HEK293 (cell line): Measurements from ENCODE around the gene SLC19A1.

Source experiments
- GLI2 ChIP-seq: fragments of 450-650 bp; formaldehyde crosslinking; IDR thresholded peaks from 2 replicates; pipeline ENCODE4; 2017; ENCODE audit warnings: missing biosample characterization, missing genetic modification characterization, low read depth, borderline replicate concordance
- GLIS1 ChIP-seq: fragments of 450-650 bp; formaldehyde crosslinking; IDR thresholded peaks from 2 replicates; pipeline ENCODE4 v1.5.1; 2016; ENCODE audit warnings: missing biosample characterization, missing genetic modification characterization
- KLF9 ChIP-seq: fragments of 450-650 bp; formaldehyde crosslinking; IDR thresholded peaks from 2 replicates; pipeline ENCODE4 v1.5.1; 2016; ENCODE audit warnings: missing biosample characterization, missing genetic modification characterization, low read depth
- PRDM1 ChIP-seq: fragments of 450-650 bp; formaldehyde crosslinking; IDR thresholded peaks from 2 replicates; pipeline ENCODE4; 2016; ENCODE audit warnings: missing biosample characterization, missing genetic modification characterization
- REPIN1 ChIP-seq: fragments of 450-650 bp; formaldehyde crosslinking; IDR thresholded peaks from 2 replicates; pipeline ENCODE4 v1.5.1; 2017; ENCODE audit warnings: missing biosample characterization, missing genetic modification characterization, low read depth
- TCF7L2 ChIP-seq: IDR thresholded peaks from 2 replicates; pipeline ENCODE4 v1.6.1; 2011; ENCODE audit warnings: low read depth, mild to moderate bottlenecking, inconsistent platforms, low read length, moderate library complexity, borderline replicate concordance
- ZBTB48 ChIP-seq: fragments of 450-650 bp; formaldehyde crosslinking; IDR thresholded peaks from 2 replicates; pipeline ENCODE4 v1.5.1; 2016; ENCODE audit warnings: missing biosample characterization, missing genetic modification characterization
- ZBTB7A ChIP-seq: fragments of 450-650 bp; formaldehyde crosslinking; IDR thresholded peaks from 2 replicates; pipeline ENCODE4 v1.5.1; 2016; ENCODE audit warnings: low read depth, missing biosample characterization, missing genetic modification characterization
- ZFP37 ChIP-seq: fragments of 450-650 bp; formaldehyde crosslinking; IDR thresholded peaks from 2 replicates; pipeline ENCODE4 v1.5.1; 2016; ENCODE audit warnings: missing biosample characterization, missing genetic modification characterization
- ZNF132 ChIP-seq: fragments of 450-650 bp; formaldehyde crosslinking; IDR thresholded peaks from 2 replicates; pipeline ENCODE4 v1.5.1; 2017; ENCODE audit warnings: missing biosample characterization, missing genetic modification characterization, borderline replicate concordance
- ZNF146 ChIP-seq: fragments of 450-650 bp; formaldehyde crosslinking; IDR thresholded peaks from 2 replicates; pipeline ENCODE4 v1.5.1; 2016; ENCODE audit warnings: missing biosample characterization, missing genetic modification characterization
- ZNF16 ChIP-seq: fragments of 450-650 bp; formaldehyde crosslinking; IDR thresholded peaks from 2 replicates; pipeline ENCODE4 v1.5.1; 2016; ENCODE audit warnings: low read depth, missing biosample characterization, missing genetic modification characterization
- ZNF174 ChIP-seq: fragments of 450-650 bp; formaldehyde crosslinking; IDR thresholded peaks from 2 replicates; pipeline ENCODE4 v1.5.0; 2017; ENCODE audit warnings: missing biosample characterization, mild to moderate bottlenecking, missing genetic modification characterization
- ZNF202 ChIP-seq: fragments of 450-650 bp; formaldehyde crosslinking; IDR thresholded peaks from 2 replicates; pipeline ENCODE4 v1.5.1; 2016; ENCODE audit warnings: missing biosample characterization, missing genetic modification characterization, borderline replicate concordance
- ZNF266 ChIP-seq: fragments of 450-650 bp; formaldehyde crosslinking; IDR thresholded peaks from 2 replicates; pipeline ENCODE4 v1.5.1; 2016; ENCODE audit warnings: missing biosample characterization, missing genetic modification characterization, low read depth
- ZNF354C ChIP-seq: fragments of 450-650 bp; formaldehyde crosslinking; IDR thresholded peaks from 2 replicates; pipeline ENCODE4 v1.5.1; 2016; ENCODE audit warnings: missing biosample characterization, missing genetic modification characterization, low read depth, borderline replicate concordance
- ZNF433 ChIP-seq: fragments of 450-650 bp; formaldehyde crosslinking; IDR thresholded peaks from 2 replicates; pipeline ENCODE4 v1.5.1; 2016; ENCODE audit warnings: missing biosample characterization, missing genetic modification characterization, low read depth
- ZNF510 ChIP-seq: fragments of 450-650 bp; formaldehyde crosslinking; IDR thresholded peaks from 2 replicates; pipeline ENCODE4 v1.5.1; 2018; ENCODE audit warnings: mild to moderate bottlenecking, missing genetic modification characterization, missing biosample characterization; ENCODE audit not compliant: insufficient replicate concordance
- ZNF544 ChIP-seq: fragments of 450-650 bp; formaldehyde crosslinking; IDR thresholded peaks from 2 replicates; pipeline ENCODE4 v1.5.0; 2017; ENCODE audit warnings: missing biosample characterization, missing genetic modification characterization
- ZNF660 ChIP-seq: fragments of 450-650 bp; IDR thresholded peaks from 2 replicates; pipeline ENCODE4 v1.5.1; 2018; ENCODE audit warnings: missing biosample characterization, mild to moderate bottlenecking, missing genetic modification characterization
- ZNF830 ChIP-seq: fragments of 450-650 bp; IDR thresholded peaks from 2 replicates; pipeline ENCODE4 v1.5.0; 2018; ENCODE audit warnings: missing biosample characterization, missing genetic modification characterization, low read depth, mild to moderate bottlenecking, moderate library complexity
- TF ChIP-seq, protein P1 (sequence below): fragments of 450-650 bp; formaldehyde crosslinking; IDR thresholded peaks from 2 replicates; pipeline ENCODE4 v1.5.1; 2016; ENCODE audit warnings: missing biosample characterization, missing genetic modification characterization
- TF ChIP-seq, protein P2 (sequence below): fragments of 450-650 bp; formaldehyde crosslinking; IDR thresholded peaks from 2 replicates; pipeline ENCODE4 v1.5.1; 2016; ENCODE audit warnings: missing biosample characterization, missing genetic modification characterization
- TF ChIP-seq, protein P3 (sequence below): fragments of 450-650 bp; formaldehyde crosslinking; IDR thresholded peaks from 2 replicates; pipeline ENCODE4 v1.5.1; 2016; ENCODE audit warnings: missing biosample characterization, missing genetic modification characterization
- TF ChIP-seq, protein P4 (sequence below): fragments of 450-650 bp; formaldehyde crosslinking; IDR thresholded peaks from 2 replicates; pipeline ENCODE4 v1.5.1; 2016; ENCODE audit warnings: missing biosample characterization, missing genetic modification characterization
- TF ChIP-seq, protein P5 (sequence below): fragments of 450-650 bp; formaldehyde crosslinking; IDR thresholded peaks from 2 replicates; pipeline ENCODE4 v1.5.1; 2016; ENCODE audit warnings: missing biosample characterization, missing genetic modification characterization
- TF ChIP-seq, protein P6 (sequence below): fragments of 450-650 bp; formaldehyde crosslinking; IDR thresholded peaks from 2 replicates; pipeline ENCODE4 v1.5.1; 2016; ENCODE audit warnings: missing biosample characterization, missing genetic modification characterization, low read depth

SLC19A1 gene

DNA sequence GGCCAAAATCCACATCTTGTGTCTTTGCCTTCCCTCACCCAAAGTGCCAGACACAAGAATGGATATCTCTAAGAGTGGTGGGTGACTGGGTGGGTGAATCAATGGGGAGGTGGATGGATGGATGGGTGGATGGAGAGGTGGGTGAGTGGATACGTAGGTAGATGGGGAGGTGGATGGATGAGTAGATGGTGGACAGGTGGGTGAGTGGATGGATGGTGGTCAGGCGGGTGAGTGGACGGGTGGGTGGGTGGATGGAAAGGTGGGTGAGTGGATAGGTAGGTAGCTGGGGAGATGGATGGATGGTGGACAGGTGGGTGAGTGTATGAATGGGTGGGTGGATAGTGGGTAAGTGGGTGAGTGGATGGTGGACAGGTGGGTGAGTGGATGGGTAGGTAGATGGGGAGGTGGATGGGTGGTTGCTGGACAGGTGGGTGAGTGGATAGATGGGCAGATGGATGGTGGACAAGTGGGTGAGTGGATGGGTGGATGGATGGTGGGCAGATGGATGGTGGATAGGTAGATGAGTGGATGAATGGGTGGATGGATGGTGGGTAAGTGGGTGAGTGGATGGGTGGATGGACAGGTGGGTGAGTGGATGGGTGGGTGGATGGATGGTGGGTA lies 34.2 kb downstream of the SLC19A1 start (continued):
- TF ChIP-seq, protein P1, sequence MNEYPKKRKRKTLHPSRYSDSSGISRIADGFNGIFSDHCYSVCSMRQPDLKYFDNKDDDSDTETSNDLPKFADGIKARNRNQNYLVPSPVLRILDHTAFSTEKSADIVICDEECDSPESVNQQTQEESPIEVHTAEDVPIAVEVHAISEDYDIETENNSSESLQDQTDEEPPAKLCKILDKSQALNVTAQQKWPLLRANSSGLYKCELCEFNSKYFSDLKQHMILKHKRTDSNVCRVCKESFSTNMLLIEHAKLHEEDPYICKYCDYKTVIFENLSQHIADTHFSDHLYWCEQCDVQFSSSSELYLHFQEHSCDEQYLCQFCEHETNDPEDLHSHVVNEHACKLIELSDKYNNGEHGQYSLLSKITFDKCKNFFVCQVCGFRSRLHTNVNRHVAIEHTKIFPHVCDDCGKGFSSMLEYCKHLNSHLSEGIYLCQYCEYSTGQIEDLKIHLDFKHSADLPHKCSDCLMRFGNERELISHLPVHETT, result no peak; the same call in 1 of the 2 replicates
- TF ChIP-seq ZNF146 (tag by site-specific recombination), result peak; percentile 82
- no peak for TF ChIP-seq TCF7L2
- no peak for TF ChIP-seq ZFP37 (tag by site-specific recombination)
- no peak for TF ChIP-seq ZNF16 (tag by site-specific recombination)
- TF ChIP-seq ZNF202 (tag by site-specific recombination), result no peak
- no peak for TF ChIP-seq REPIN1 (tag by site-specific recombination)
- no peak for TF ChIP-seq ZNF660 (tag by site-specific recombination)
- TF ChIP-seq KLF9, result no peak
- no peak for TF ChIP-seq ZNF510
- TF ChIP-seq, protein P2, sequence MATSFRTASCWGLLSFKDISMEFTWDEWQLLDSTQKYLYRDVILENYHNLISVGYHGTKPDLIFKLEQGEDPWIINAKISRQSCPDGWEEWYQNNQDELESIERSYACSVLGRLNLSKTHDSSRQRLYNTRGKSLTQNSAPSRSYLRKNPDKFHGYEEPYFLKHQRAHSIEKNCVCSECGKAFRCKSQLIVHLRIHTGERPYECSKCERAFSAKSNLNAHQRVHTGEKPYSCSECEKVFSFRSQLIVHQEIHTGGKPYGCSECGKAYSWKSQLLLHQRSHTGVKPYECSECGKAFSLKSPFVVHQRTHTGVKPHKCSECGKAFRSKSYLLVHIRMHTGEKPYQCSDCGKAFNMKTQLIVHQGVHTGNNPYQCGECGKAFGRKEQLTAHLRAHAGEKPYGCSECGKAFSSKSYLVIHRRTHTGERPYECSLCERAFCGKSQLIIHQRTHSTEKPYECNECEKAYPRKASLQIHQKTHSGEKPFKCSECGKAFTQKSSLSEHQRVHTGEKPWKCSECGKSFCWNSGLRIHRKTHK (tag by site-specific recombination), result no peak
- no peak for TF ChIP-seq GLIS1
- peak; percentile 82; the same call in 1 of the 2 replicates for TF ChIP-seq ZBTB7A (tag by site-specific recombination)
- TF ChIP-seq, protein P3, sequence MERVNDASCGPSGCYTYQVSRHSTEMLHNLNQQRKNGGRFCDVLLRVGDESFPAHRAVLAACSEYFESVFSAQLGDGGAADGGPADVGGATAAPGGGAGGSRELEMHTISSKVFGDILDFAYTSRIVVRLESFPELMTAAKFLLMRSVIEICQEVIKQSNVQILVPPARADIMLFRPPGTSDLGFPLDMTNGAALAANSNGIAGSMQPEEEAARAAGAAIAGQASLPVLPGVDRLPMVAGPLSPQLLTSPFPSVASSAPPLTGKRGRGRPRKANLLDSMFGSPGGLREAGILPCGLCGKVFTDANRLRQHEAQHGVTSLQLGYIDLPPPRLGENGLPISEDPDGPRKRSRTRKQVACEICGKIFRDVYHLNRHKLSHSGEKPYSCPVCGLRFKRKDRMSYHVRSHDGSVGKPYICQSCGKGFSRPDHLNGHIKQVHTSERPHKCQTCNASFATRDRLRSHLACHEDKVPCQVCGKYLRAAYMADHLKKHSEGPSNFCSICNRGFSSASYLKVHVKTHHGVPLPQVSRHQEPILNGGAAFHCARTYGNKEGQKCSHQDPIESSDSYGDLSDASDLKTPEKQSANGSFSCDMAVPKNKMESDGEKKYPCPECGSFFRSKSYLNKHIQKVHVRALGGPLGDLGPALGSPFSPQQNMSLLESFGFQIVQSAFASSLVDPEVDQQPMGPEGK, result peak; percentile 41; the same call in 1 of the 2 replicates
- no peak for TF ChIP-seq ZNF544 (tag by site-specific recombination)
- TF ChIP-seq, protein P4, sequence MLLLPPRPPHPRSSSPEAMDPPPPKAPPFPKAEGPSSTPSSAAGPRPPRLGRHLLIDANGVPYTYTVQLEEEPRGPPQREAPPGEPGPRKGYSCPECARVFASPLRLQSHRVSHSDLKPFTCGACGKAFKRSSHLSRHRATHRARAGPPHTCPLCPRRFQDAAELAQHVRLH (tag by site-specific recombination), result no peak
- no peak for TF ChIP-seq ZNF174 (tag by site-specific recombination)
- TF ChIP-seq ZNF354C (tag by site-specific recombination), result 0 out of 2 replicates have a peak, but pooled peaks have one; percentile 44
- no peak for TF ChIP-seq ZBTB48 (tag by site-specific recombination)
- TF ChIP-seq, protein P5, sequence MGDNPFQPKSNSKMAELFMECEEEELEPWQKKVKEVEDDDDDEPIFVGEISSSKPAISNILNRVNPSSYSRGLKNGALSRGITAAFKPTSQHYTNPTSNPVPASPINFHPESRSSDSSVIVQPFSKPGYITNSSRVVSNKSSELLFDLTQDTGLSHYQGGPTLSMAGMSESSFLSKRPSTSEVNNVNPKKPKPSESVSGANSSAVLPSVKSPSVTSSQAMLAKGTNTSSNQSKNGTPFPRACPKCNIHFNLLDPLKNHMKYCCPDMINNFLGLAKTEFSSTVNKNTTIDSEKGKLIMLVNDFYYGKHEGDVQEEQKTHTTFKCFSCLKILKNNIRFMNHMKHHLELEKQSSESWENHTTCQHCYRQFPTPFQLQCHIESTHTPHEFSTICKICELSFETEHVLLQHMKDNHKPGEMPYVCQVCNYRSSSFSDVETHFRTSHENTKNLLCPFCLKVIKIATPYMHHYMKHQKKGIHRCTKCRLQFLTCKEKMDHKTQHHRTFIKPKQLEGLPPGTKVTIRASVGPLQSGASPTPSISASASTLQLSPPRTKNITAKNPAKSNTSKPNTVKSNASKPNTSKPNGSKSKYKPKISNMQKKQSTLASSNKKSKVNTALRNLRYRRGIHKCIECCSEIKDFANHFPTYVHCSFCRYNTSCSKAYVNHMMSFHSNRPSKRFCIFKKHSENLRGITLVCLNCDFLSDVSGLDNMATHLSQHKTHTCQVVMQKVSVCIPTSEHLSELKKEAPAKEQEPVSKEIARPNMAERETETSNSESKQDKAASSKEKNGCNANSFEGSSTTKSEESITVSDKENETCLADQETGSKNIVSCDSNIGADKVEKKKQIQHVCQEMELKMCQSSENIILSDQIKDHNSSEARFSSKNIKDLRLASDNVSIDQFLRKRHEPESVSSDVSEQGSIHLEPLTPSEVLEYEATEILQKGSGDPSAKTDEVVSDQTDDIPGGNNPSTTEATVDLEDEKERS (tag by site-specific recombination), result no peak
- TF ChIP-seq, protein P6, sequence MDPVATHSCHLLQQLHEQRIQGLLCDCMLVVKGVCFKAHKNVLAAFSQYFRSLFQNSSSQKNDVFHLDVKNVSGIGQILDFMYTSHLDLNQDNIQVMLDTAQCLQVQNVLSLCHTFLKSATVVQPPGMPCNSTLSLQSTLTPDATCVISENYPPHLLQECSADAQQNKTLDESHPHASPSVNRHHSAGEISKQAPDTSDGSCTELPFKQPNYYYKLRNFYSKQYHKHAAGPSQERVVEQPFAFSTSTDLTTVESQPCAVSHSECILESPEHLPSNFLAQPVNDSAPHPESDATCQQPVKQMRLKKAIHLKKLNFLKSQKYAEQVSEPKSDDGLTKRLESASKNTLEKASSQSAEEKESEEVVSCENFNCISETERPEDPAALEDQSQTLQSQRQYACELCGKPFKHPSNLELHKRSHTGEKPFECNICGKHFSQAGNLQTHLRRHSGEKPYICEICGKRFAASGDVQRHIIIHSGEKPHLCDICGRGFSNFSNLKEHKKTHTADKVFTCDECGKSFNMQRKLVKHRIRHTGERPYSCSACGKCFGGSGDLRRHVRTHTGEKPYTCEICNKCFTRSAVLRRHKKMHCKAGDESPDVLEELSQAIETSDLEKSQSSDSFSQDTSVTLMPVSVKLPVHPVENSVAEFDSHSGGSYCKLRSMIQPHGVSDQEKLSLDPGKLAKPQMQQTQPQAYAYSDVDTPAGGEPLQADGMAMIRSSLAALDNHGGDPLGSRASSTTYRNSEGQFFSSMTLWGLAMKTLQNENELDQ, result no peak
- TF ChIP-seq PRDM1 (tag by site-specific recombination), result no peak
- TF ChIP-seq ZNF266 (tag by site-specific recombination), result no peak
- TF ChIP-seq GLI2, result no peak
- no peak for TF ChIP-seq ZNF830 (tag by site-specific recombination)
- TF ChIP-seq ZNF433 (tag by site-specific recombination), result no peak
- no peak for TF ChIP-seq ZNF132 (tag by site-specific recombination)
